AG04450 (cell line): ENCODE data around the gene ULBP3. TPM values are rescaled to one million over a fixed set of nuclear protein-coding genes. Genes with fewer than 3 reads are reported as not detected.

Experiments used
- CTCF ChIA-PET: fragments of 300-600, 350-600 bp; formaldehyde crosslinking; extraction: SDS; loops from one replicate; lab custom pipeline; 2022; ENCODE audit warnings: antibody characterized with exemption, inconsistent platforms; lab: Charles Lee
- POLR2A ChIA-PET: fragments of 350-600 bp; formaldehyde crosslinking; extraction: SDS; loops from one replicate; lab custom pipeline; 2021; ENCODE audit warnings: antibody characterized with exemption, inconsistent platforms; lab: Yijun Ruan, JAX
- DNase-seq: peaks from one replicate; pipeline ENCODE4 v3.0.0-alpha.2; 2011; ENCODE audit warnings: low read depth, low spot score
- H3K27ac ChIP-seq: one replicate; pipeline ENCODE4 v1.5.1; 2012; ENCODE audit warnings: low read depth, low read length, control low read depth
- H3K27me3 ChIP-seq: one replicate; pipeline ENCODE4 v1.6.0; 2012; ENCODE audit warnings: low read length; ENCODE audit not compliant: control insufficient read depth, insufficient read depth
- H3K4me3 ChIP-seq: 2 replicates; pipeline ENCODE4 v1.5.1; 2011; ENCODE audit warnings: mild to moderate bottlenecking, low read depth, low read length, control low read depth
- H3K9me3 ChIP-seq: 2 replicates; pipeline ENCODE4 v1.5.1; 2012; ENCODE audit warnings: low read length; ENCODE audit not compliant: control insufficient read depth, insufficient read depth
- polyA plus RNA-seq: library from polyadenylated mRNA; depleted of rRNA; stranded (reverse); fragments of >200 nt; gene quantifications from 2 replicates; pipeline ENCODE4 v1.2.3, GENCODE V29; 2011
- TF ChIP-seq, protein P1 (sequence below): IDR thresholded peaks from 2 replicates; pipeline ENCODE4 v1.5.1; 2011; ENCODE audit warnings: low read depth, low read length, control low read depth, inconsistent platforms

ULBP3 gene
- polyA plus RNA-seq, 1 experiment, result 16.0 TPM

- no peaks in the 10 kb centered on the region; the same call in 1 of the 2 replicates for H3K9me3 ChIP-seq
- no peak overlapping the region for H3K27ac ChIP-seq
- no peak for DNase-seq
- POLR2A ChIA-PET, result no interaction called here
- H3K27me3 ChIP-seq, result peaks cover 49% of the 10 kb centered on the region
- TF ChIP-seq, protein P1, sequence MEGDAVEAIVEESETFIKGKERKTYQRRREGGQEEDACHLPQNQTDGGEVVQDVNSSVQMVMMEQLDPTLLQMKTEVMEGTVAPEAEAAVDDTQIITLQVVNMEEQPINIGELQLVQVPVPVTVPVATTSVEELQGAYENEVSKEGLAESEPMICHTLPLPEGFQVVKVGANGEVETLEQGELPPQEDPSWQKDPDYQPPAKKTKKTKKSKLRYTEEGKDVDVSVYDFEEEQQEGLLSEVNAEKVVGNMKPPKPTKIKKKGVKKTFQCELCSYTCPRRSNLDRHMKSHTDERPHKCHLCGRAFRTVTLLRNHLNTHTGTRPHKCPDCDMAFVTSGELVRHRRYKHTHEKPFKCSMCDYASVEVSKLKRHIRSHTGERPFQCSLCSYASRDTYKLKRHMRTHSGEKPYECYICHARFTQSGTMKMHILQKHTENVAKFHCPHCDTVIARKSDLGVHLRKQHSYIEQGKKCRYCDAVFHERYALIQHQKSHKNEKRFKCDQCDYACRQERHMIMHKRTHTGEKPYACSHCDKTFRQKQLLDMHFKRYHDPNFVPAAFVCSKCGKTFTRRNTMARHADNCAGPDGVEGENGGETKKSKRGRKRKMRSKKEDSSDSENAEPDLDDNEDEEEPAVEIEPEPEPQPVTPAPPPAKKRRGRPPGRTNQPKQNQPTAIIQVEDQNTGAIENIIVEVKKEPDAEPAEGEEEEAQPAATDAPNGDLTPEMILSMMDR, result no peak
- CTCF ChIA-PET, result interaction anchor here (1.3 kb wide), 1 partner anchor 16 kb away, joined by 4 read pairs; no protein-coding TSS in a partner anchor
- H3K4me3 ChIP-seq, result no peak overlapping the region
These were observed 36.3 kb downstream of the ULBP3 start for GRCh38 chr6:150032598-150032997.

DNA sequence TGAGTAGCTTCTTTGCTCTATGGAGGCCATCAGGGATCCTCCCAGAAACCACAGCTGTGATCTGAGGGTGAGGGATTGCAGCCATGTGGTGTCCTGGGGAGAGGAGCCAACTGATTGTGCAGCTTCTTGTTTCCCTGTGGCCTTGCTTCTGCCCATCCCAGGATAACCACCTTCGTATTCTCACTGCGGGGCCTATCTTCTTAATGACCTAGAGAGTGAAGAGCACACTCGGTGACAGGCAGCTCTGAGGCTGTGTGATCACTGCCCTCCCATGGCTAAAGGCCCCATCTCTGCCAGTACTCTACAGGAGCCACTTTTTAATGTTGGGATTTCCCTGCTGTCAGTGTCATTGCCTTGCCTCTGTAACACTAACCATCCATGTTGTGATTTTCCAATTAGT is 38.3 kb downstream of the ULBP3 start:
- Histone ChIP-seq H3K27me3 (peaks cover 50% of the 10 kb centered on the region), H3K27ac (no peak overlapping the region)
- CTCF ChIA-PET, result no interaction called here

DNA sequence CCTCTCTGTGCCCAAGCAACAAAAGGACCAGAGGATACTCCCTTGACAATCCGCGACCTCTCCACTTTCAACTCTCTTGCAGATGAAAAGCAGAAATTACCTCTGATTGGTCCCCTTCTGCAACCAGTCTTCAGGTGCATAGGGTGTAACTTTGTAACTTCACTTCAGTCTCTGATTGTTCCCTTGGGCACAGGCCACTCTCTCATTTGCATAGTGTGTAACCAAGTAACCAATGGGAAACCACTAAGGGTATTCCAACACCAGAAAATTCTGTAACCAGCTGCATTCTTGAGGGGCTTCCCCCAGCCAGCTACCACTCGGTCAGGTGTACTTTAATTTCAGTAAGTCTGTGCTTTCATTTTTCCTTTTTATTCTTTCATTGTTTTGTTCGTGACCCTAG is 39.2 kb downstream of the ULBP3 start:
- Histone ChIP-seq H3K9me3 (no peaks in the 10 kb centered on the region; the same call in 1 of the 2 replicates), H3K27me3 (peaks cover 52% of the 10 kb centered on the region), H3K4me3 (no peak overlapping the region), H3K27ac (no peak overlapping the region)
- ChIA-PET CTCF (no interaction called here), POLR2A (no interaction called here)
- no peak for DNase-seq
- TF ChIP-seq, protein P1, result no peak

More for the DNA sequence above, 38.3 kb downstream of the ULBP3 start:
- TF ChIP-seq, protein P1, result no peak
- no peaks in the 10 kb centered on the region; the same call in 1 of the 2 replicates for H3K9me3 ChIP-seq
- DNase-seq, result no peak
- H3K4me3 ChIP-seq, result no peak overlapping the region
- POLR2A ChIA-PET, result no interaction called here

- POLR2A ChIA-PET, result no interaction called here
These were observed 39.6 kb downstream of the ULBP3 start for GRCh38 chr6:150029276-150029675.

GRCh38 chr6:150028799-150029198 is 40.1 kb downstream of the ULBP3 start:
- ChIA-PET CTCF (no interaction called here), POLR2A (no interaction called here)

More at GRCh38 chr6:150029276-150029675, 39.6 kb downstream of the ULBP3 start:
- TF ChIP-seq, protein P1, result no peak
- no peak for DNase-seq
- no peaks in the 10 kb centered on the region; the same call in 1 of the 2 replicates for H3K9me3 ChIP-seq
- CTCF ChIA-PET, result no interaction called here
- H3K27ac ChIP-seq, result no peak overlapping the region
- peaks cover 54% of the 10 kb centered on the region for H3K27me3 ChIP-seq
- no peak overlapping the region for H3K4me3 ChIP-seq

More at GRCh38 chr6:150028799-150029198, 40.1 kb downstream of the ULBP3 start:
- TF ChIP-seq, protein P1, result no peak
- H3K4me3 ChIP-seq, result no peak overlapping the region
- no peak for DNase-seq
- no peaks in the 10 kb centered on the region; the same call in 1 of the 2 replicates for H3K9me3 ChIP-seq
- peaks cover 55% of the 10 kb centered on the region for H3K27me3 ChIP-seq
- H3K27ac ChIP-seq, result no peak overlapping the region
